Cardiac ventricle fibroblast (primary cell): Measurements from ENCODE around the gene GPLD1. TPM values are rescaled to one million over a fixed set of nuclear protein-coding genes. Genes with fewer than 3 reads are reported as not detected.

Experiments used
- total RNA-seq: library from RNA; depleted of rRNA; stranded (reverse); fragments of >200 nt; gene quantifications from 2 replicates; pipeline ENCODE4 v1.2.3, GENCODE V29; 2015

The GPLD1 gene, protein sequence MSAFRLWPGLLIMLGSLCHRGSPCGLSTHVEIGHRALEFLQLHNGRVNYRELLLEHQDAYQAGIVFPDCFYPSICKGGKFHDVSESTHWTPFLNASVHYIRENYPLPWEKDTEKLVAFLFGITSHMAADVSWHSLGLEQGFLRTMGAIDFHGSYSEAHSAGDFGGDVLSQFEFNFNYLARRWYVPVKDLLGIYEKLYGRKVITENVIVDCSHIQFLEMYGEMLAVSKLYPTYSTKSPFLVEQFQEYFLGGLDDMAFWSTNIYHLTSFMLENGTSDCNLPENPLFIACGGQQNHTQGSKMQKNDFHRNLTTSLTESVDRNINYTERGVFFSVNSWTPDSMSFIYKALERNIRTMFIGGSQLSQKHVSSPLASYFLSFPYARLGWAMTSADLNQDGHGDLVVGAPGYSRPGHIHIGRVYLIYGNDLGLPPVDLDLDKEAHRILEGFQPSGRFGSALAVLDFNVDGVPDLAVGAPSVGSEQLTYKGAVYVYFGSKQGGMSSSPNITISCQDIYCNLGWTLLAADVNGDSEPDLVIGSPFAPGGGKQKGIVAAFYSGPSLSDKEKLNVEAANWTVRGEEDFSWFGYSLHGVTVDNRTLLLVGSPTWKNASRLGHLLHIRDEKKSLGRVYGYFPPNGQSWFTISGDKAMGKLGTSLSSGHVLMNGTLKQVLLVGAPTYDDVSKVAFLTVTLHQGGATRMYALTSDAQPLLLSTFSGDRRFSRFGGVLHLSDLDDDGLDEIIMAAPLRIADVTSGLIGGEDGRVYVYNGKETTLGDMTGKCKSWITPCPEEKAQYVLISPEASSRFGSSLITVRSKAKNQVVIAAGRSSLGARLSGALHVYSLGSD
- total RNA-seq: 0.19 and 0.44 TPM in 2 replicates

DNA sequence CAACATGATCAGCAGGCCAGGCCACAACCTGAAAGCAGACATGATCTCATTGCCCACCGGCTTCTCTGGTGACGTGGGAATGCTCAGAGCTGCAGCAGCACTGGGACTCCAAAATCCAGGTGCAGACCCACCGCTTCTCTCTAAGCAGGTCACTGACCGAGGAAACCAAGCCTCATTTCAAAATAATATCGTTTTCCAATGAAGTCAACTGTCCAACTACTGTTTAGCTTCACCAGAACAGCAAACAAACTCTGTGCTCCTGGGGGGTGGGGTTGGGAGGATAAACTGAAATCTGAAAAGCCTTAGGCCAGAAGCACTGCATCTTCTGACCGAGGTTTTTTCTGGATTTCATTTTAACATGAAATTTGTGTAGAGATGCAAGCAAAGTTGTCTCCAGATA, at the start of gene GPLD1:
Gene GPLD1 (minus strand): TSS at position 109 of the 400 bp plus-strand sequence. CDS start 67 bp downstream, at position 42.

DNA sequence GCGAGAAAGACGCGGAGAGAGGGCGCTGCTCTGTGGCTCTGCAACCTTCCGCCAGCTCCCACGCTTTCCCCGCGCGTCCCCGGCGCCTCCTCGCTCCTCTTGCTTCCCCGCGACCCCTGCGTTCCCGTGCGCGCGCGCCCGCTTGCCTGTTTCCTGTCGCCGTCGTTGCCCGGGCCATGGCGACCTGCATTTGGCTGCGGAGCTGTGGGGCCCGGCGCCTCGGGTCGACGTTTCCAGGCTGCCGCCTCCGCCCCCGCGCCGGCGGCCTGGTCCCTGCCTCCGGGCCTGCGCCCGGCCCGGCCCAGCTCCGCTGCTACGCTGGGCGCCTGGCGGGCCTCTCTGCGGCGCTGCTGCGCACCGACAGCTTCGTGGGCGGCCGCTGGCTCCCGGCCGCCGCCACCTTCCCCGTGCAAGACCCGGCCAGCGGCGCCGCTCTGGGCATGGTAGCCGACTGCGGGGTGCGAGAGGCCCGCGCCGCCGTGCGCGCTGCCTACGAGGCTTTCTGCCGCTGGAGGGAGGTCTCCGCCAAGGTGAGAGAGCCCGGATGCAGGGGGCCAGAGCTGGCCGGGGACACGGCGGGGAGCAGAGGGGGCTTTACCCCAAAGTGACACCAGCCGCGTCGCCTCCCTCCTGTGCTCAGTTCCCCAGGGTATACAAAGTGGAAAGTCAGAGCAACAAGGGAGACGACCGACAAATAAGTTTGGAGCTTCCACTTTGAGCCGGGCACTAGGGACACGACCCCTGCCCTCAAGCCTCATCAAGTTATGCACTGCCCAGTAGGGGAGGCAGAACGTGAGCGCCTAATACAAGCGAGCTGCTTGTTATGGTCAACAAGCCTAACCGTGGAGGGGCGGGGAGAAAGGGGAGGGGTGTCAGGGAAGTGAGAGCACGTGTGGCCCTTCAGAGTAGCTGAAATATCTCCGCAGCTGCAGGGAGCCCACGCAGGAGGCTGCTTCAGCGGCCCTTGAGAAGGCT, 5.7 kb upstream of the GPLD1 start, which contains the start of gene ALDH5A1:
Gene ALDH5A1 (plus strand): TSS at position 149 of the 975 bp plus-strand sequence. CDS start 28 bp downstream, at position 177.

GRCh38 chr6:24402697-24403500, 86.5 kb downstream of the GPLD1 start, which contains the start of gene MRS2:
TSS of gene MRS2 (plus strand) at chr6:24402936. CDS start at chr6:24403047, 111 bp downstream.

Other genes starting within 250 kb of the GPLD1 start
- gene DCDC2, start 131.5 kb downstream of the GPLD1 start, total RNA-seq: not detected in 2 replicates
- 8.9 and 12.6 TPM in 2 replicates for gene MRS2, start 86.6 kb downstream of the GPLD1 start, total RNA-seq
- gene ALDH5A1, start 5.4 kb upstream of the GPLD1 start, total RNA-seq: 1.6 and 1.8 TPM in 2 replicates
- gene KIAA0319, start 156.6 kb upstream of the GPLD1 start, total RNA-seq: not detected in 2 replicates
- gene TDP2, start 177.3 kb upstream of the GPLD1 start, total RNA-seq: 13.7 and 14.9 TPM in 2 replicates
- gene ACOT13, start 177.5 kb upstream of the GPLD1 start, total RNA-seq: 12.9 and 20.9 TPM in 2 replicates
- 49.3 and 52.4 TPM in 2 replicates for gene C6orf62, start 229.6 kb upstream of the GPLD1 start, total RNA-seq